Mucosa of descending colon (tissue), 3 donors: ENCODE data around the gene SH2D5. TPM values are rescaled to one million over a fixed set of nuclear protein-coding genes. Genes with fewer than 3 reads are reported as not detected.

Source experiments
- ATAC-seq: fragments of 200-7000 bp; cut with Tn5 transposase; one replicate; pipeline ENCODE4 v1.9.1; 2020; ENCODE audit warnings: mild to moderate bottlenecking, moderate library complexity
- DNase-seq, 3 donors: peaks; one replicate each; pipeline ENCODE4 v3.0.0-alpha.2; 2020
- H3K36me3 ChIP-seq: fragments of 200-600 bp; one replicate; pipeline ENCODE4 v1.8.0; 2021; ENCODE audit warnings: low read depth, mild to moderate bottlenecking
- H3K4me1 ChIP-seq: fragments of 200-600 bp; one replicate; pipeline ENCODE4 v1.8.0; 2021; ENCODE audit warnings: low read depth, mild to moderate bottlenecking
- H3K4me3 ChIP-seq: fragments of 200-600 bp; one replicate; pipeline ENCODE4 v1.8.0; 2021; ENCODE audit warnings: mild to moderate bottlenecking
- H3K9me3 ChIP-seq: fragments of 200-600 bp; one replicate; pipeline ENCODE4 v1.8.0; 2021; ENCODE audit warnings: mild to moderate bottlenecking
- CTCF ChIP-seq: fragments of 200-600 bp; IDR thresholded peaks from one replicate; pipeline ENCODE4 v1.8.0; 2022; ENCODE audit warnings: antibody characterized with exemption, mild to moderate bottlenecking
- intact Hi-C, 2 donors: fragments of 100-400 bp; cut with DNase I in 1 of 2; cut with micrococcal nuclease in 1 of 2; formaldehyde crosslinking; loops; one replicate each; pipeline versions ENCODE4 v1.11.0 to v1.11.1; 2022; cut with DNase I, micrococcal nuclease
- total RNA-seq, 3 donors: library from RNA; stranded (reverse); fragmentation: NEBNext Ultra II Directional in 2 of 3; extraction: Animal tissue kit (Norgen Biotek cat#: 25700) in 2 of 3; gene quantifications; one replicate each; pipeline versions ENCODE4 v1.2.1 to v1.2.4, GENCODE V29; 2021 to 2023
- donor health status: DM: no; HTN: no; CAD: no; lungs with moderate emphysema.
- donor health status: DM: no; HTN: no; CAD: no.
- donor health status: DM: no; HTN: yes; CAD: no.

SH2D5 gene
- total RNA-seq, 3 donors from 2014 or later, result 0.07 to 0.09 TPM; not detected in 1

- DNase-seq, result no peak
- no peaks in the 10 kb centered on the region for H3K36me3 ChIP-seq
- no peak for ATAC-seq
- no peak overlapping the region for H3K4me3 ChIP-seq
- H3K9me3 ChIP-seq, result no peaks in the 10 kb centered on the region
- no peaks in the 10 kb centered on the region for H3K4me1 ChIP-seq
- intact Hi-C loops, result no loop called here
- TF ChIP-seq CTCF, result no peak
Measured at GRCh38 chr1:20740781-20741180, 8.3 kb upstream of the SH2D5 start.

- no peaks in the 10 kb centered on the region for H3K4me1 ChIP-seq
- H3K36me3 ChIP-seq, result no peaks in the 10 kb centered on the region
- H3K4me3 ChIP-seq, result no peak overlapping the region
- DNase-seq (no peak), ATAC-seq (no peak)
- H3K9me3 ChIP-seq, result no peaks in the 10 kb centered on the region
- intact Hi-C loops, result no loop called here
- TF ChIP-seq CTCF, result no peak
Measured at GRCh38 chr1:20739225-20739624, 6.7 kb upstream of the SH2D5 start.

DNA sequence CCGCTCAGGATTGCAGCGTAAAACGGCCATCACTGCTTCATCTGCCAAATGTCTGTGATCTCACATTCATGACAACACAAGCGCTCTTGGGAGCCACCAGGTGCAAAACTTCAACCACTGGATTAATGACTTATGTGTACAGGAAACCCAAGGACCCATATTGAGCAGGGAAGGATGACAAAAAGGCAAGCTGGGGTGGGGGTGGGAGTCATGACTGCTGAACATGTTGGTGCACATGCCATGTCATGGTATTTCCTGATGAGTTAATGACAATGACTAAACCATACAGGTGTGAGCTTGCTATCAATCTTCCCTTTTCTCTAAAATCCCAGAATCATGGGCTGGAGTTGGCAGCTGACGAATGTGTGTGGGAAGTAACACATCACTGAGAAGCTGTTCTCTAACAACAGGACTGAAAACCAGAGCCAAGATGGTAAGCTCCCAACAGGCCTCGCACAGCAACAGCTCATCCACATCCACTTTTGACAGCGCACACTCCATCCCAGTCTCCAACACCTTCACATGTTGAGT, 3.1 kb upstream of the SH2D5 start:
- no peaks in the 10 kb centered on the region for H3K9me3 ChIP-seq
- ATAC-seq (no peak), DNase-seq (no peak)
- no peak for TF ChIP-seq CTCF
- H3K4me3 ChIP-seq, result no peak overlapping the region
- peaks cover 23% of the 10 kb centered on the region for H3K4me1 ChIP-seq
- intact Hi-C loops, result no loop called here
- no peaks in the 10 kb centered on the region for H3K36me3 ChIP-seq

DNA sequence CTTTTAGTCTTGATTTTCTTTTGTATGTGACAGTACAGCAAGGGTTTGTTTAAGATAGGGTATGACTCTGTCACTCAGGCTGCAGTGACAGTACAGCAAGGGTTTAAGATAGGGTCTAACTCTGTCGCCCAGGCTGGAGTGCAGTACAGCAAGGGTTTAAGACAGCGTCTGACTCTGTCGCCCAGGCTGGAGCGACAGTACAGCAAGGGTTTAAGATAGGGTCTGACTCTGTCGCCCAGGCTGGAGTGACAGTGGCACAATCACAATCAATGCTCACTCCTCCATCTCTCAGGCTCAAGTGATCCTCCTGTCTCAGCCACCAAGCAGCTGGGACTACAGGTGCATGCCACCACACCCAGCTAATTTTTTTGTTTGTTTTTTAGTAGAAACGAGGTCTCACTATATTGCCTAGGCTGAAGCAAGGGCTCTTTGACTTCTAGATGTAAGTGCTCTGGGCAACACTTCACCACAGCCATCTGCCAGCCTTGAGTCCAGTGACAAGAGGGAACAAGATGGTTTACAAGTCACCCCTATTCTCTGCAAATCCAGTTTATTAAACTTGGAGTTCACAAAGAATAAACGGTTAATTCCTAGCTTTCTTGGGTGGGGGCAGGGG, 965 bp upstream of the SH2D5 start:
- DNase-seq (no peak), ATAC-seq (peak; percentile 30)
- no peak for TF ChIP-seq CTCF
- H3K9me3 ChIP-seq, result no peaks in the 10 kb centered on the region
- no peaks in the 10 kb centered on the region for H3K36me3 ChIP-seq
- H3K4me1 ChIP-seq, result peaks cover 23% of the 10 kb centered on the region
- intact Hi-C loops, result no loop called here
- no peak overlapping the region for H3K4me3 ChIP-seq

DNA sequence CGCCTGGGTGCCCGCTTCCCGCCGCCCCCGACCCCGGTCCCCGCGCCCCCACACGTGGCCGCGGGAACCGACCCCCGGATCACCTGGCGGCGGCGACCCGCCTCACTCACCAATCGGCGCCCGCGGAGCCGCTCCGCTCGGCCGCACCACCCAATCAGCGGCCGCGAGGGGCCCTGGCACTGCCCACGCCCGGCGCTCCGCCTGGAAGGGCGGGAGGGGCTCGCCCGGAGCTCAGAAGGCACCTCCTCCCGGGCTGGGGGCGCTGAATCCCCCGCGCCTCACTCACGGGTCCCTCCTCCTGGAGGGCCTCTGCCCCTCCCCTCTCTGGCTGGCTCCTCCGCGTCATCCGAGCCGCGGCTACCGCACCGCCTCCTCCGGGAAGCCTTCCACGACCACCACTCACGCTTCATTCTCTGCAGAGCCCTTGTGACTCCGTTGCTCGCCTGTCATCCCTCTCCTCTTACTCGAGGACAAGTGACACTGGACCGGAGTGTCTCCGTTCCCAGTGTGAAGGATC, 374 bp downstream of the SH2D5 start:
- intact Hi-C loops, result no loop called here
- no peaks in the 10 kb centered on the region for H3K9me3 ChIP-seq
- peaks cover 23% of the 10 kb centered on the region for H3K4me1 ChIP-seq
- no peak for TF ChIP-seq CTCF
- DNase-seq (peak in 2 of 3 donors; percentile 39 to 66), ATAC-seq (peak; percentile 60)
- no peaks in the 10 kb centered on the region for H3K36me3 ChIP-seq
- no peak overlapping the region for H3K4me3 ChIP-seq
